ENCODE data around the gene FAM216B.

The FAM216B gene

GRCh38 chr13:42747399-42747873 is 33.9 kb upstream of the FAM216B start:
- H3K27ac ChIP-seq: no peak overlapping the region
- H3K4me2 ChIP-seq: no peak overlapping the region
- no peaks in the 10 kb centered on the region for H3K27me3 ChIP-seq (ENCODE audit: insufficient read depth, low read depth)

GRCh38 chr13:42750794-42751193 is 30.6 kb upstream of the FAM216B start:
- Histone ChIP-seq H3K4me1 (ENCODE audit: low read depth, poor library complexity, severe bottlenecking) (no peaks in the 10 kb centered on the region), H3K36me3 (ENCODE audit: insufficient read depth) (no peaks in the 10 kb centered on the region), H3K79me2 (ENCODE audit: insufficient read depth, low read depth) (no peaks in the 10 kb centered on the region), H3K9ac (no peak overlapping the region), H3K27ac (no peak overlapping the region), H3K4me3 (IDR thresholded peaks at IDR 0.05; ENCODE audit: insufficient read depth, low read depth, low read length) (no peak overlapping the region), H2AFZ (ENCODE audit: low read depth) (no peak overlapping the region), H4K20me1 (ENCODE audit: insufficient read depth) (no peaks in the 10 kb centered on the region), H3K27me3 (ENCODE audit: insufficient read depth, low read depth) (no peaks in the 10 kb centered on the region), H3K4me2 (no peak overlapping the region)
- TF ChIP-seq CTCF (conservative IDR thresholded peaks at IDR 0.05; ENCODE audit: low read depth, low read length): no peak

More at GRCh38 chr13:42747399-42747873, 33.9 kb upstream of the FAM216B start:
- TF ChIP-seq CTCF (conservative IDR thresholded peaks at IDR 0.05; ENCODE audit: low read depth, low read length): no peak
- Histone ChIP-seq H3K36me3 (ENCODE audit: insufficient read depth) (no peaks in the 10 kb centered on the region), H3K9ac (no peak overlapping the region), H3K79me2 (ENCODE audit: insufficient read depth, low read depth) (no peaks in the 10 kb centered on the region), H2AFZ (ENCODE audit: low read depth) (no peak overlapping the region), H3K4me3 (IDR thresholded peaks at IDR 0.05; ENCODE audit: insufficient read depth, low read depth, low read length) (no peak overlapping the region), H3K4me1 (ENCODE audit: low read depth, poor library complexity, severe bottlenecking) (no peaks in the 10 kb centered on the region), H4K20me1 (ENCODE audit: insufficient read depth) (no peaks in the 10 kb centered on the region)

- no peak overlapping the region for H3K4me2 ChIP-seq
- no peaks in the 10 kb centered on the region for H3K4me1 ChIP-seq (ENCODE audit: low read depth, poor library complexity, severe bottlenecking)
- H3K9ac ChIP-seq: no peak overlapping the region
- H4K20me1 ChIP-seq (ENCODE audit: insufficient read depth): no peaks in the 10 kb centered on the region
- H3K27ac ChIP-seq: no peak overlapping the region
- no peak overlapping the region for H2AFZ ChIP-seq (ENCODE audit: low read depth)
- no peaks in the 10 kb centered on the region for H3K79me2 ChIP-seq (ENCODE audit: insufficient read depth, low read depth)
- H3K4me3 ChIP-seq (IDR thresholded peaks at IDR 0.05; ENCODE audit: insufficient read depth, low read depth, low read length): no peak overlapping the region
- no peaks in the 10 kb centered on the region for H3K27me3 ChIP-seq (ENCODE audit: insufficient read depth, low read depth)
- TF ChIP-seq CTCF (conservative IDR thresholded peaks at IDR 0.05; ENCODE audit: low read depth, low read length): no peak
- no peaks in the 10 kb centered on the region for H3K36me3 ChIP-seq (ENCODE audit: insufficient read depth)
These were observed 29.7 kb upstream of the FAM216B start for GRCh38 chr13:42751693-42752092.

- no peak overlapping the region for H3K27ac ChIP-seq
- no peaks in the 10 kb centered on the region for H3K27me3 ChIP-seq (ENCODE audit: insufficient read depth, low read depth)
- H2AFZ ChIP-seq (ENCODE audit: low read depth): no peak overlapping the region
- no peak overlapping the region for H3K9ac ChIP-seq
- TF ChIP-seq CTCF (conservative IDR thresholded peaks at IDR 0.05; ENCODE audit: low read depth, low read length): no peak
- no peaks in the 10 kb centered on the region for H4K20me1 ChIP-seq (ENCODE audit: insufficient read depth)
- H3K36me3 ChIP-seq (ENCODE audit: insufficient read depth): no peaks in the 10 kb centered on the region
- no peak overlapping the region for H3K4me2 ChIP-seq
- no peaks in the 10 kb centered on the region for H3K4me1 ChIP-seq (ENCODE audit: low read depth, poor library complexity, severe bottlenecking)
- H3K4me3 ChIP-seq (IDR thresholded peaks at IDR 0.05; ENCODE audit: insufficient read depth, low read depth, low read length): no peak overlapping the region
- no peaks in the 10 kb centered on the region for H3K79me2 ChIP-seq (ENCODE audit: insufficient read depth, low read depth)
These were observed 28.7 kb upstream of the FAM216B start for GRCh38 chr13:42752731-42753130.

Measured in KMS-11 (cell line).